ENCODE data around the gene C2orf15. TPM values are rescaled to one million over a fixed set of nuclear protein-coding genes. Genes with fewer than 3 reads are reported as not detected.

The C2orf15 gene, protein sequence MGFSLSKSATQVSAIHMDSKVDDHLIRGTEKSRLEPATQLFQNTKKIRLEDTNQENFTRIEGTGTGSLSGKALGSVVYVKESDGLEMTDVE
- total RNA-seq (ENCODE audit: low replicate concordance) = 5.6 and 8.2 TPM in 2 replicates
- long read RNA-seq, transcript C2orf15-201 (4 exons, 1,667 nt) = major isoform, 34 of 42 reads
- long read RNA-seq, partial matches to known transcripts = 0 of 42 reads
- long read RNA-seq, other reads (novel, unspliced or antisense) = 5 of 42 reads

GRCh38 chr2:99141110-99142108, at the start of gene C2orf15:
Gene C2orf15 (plus strand): TSS chr2:99141707. CDS start chr2:99150559, 8,852 bp downstream.
- TF ChIP-seq CTCF (conservative IDR thresholded peaks at IDR 0.05) = no peak
- peak within 1 kb of the TSS; percentile 95 for H3K27ac Mint-ChIP-seq
- H3K27me3 Mint-ChIP-seq = no peaks in the 10 kb centered on the region
- peak; percentile 97 for DNase-seq (ENCODE audit: extremely low spot score, unreplicated experiment)
- peaks cover 4% of the 10 kb centered on the region for H3K9me3 Mint-ChIP-seq
- H3K4me1 Mint-ChIP-seq (ENCODE audit: unreplicated experiment) = no peaks in the 10 kb centered on the region
- H3K4me3 Mint-ChIP-seq = peak within 1 kb of the TSS; percentile 99
- peaks cover 8% of the 10 kb centered on the region for H3K36me3 Mint-ChIP-seq

- Mint-ChIP-seq H3K27ac (no peak overlapping the region), H3K27me3 (no peaks in the 10 kb centered on the region), H3K9me3 (peaks cover 5% of the 10 kb centered on the region), H3K36me3 (no peaks in the 10 kb centered on the region), H3K4me1 (ENCODE audit: unreplicated experiment) (no peaks in the 10 kb centered on the region), H3K4me3 (no peak overlapping the region)
- DNase-seq (ENCODE audit: extremely low spot score, unreplicated experiment) = no peak
- TF ChIP-seq CTCF (conservative IDR thresholded peaks at IDR 0.05) = no peak
Measured at GRCh38 chr2:99096728-99097127, 44.8 kb upstream of the C2orf15 start.

DNA sequence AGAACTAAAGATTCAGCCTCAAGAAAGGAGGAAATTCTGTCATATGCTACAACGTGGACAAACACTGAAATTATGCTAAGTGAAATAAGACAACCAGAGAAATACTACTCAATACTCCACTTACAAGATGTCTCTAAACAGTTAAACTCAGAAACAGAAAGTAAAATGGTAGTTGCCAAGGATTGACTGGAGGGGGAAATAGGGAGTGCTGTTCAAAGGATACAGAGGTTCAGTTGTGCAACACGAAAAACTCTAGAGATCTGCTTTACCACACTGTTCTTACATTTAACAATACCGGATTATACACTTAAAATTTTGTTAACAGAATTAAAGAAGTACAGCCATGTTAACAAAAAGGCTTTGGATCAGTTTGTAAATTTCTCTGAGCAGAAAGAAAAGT, 39.8 kb upstream of the C2orf15 start:
- no peaks in the 10 kb centered on the region for H3K9me3 Mint-ChIP-seq
- H3K4me1 Mint-ChIP-seq (ENCODE audit: unreplicated experiment) = no peaks in the 10 kb centered on the region
- no peaks in the 10 kb centered on the region for H3K36me3 Mint-ChIP-seq
- no peak for DNase-seq (ENCODE audit: extremely low spot score, unreplicated experiment)
- no peak overlapping the region for H3K4me3 Mint-ChIP-seq
- no peak for TF ChIP-seq CTCF (conservative IDR thresholded peaks at IDR 0.05)
- H3K27me3 Mint-ChIP-seq = no peaks in the 10 kb centered on the region
- H3K27ac Mint-ChIP-seq = no peak overlapping the region

- no peaks in the 10 kb centered on the region for H3K27me3 Mint-ChIP-seq
- no peak for TF ChIP-seq CTCF (conservative IDR thresholded peaks at IDR 0.05)
- no peak overlapping the region for H3K4me3 Mint-ChIP-seq
- H3K4me1 Mint-ChIP-seq (ENCODE audit: unreplicated experiment) = no peaks in the 10 kb centered on the region
- DNase-seq (ENCODE audit: extremely low spot score, unreplicated experiment) = no peak
- H3K36me3 Mint-ChIP-seq = no peaks in the 10 kb centered on the region
- H3K27ac Mint-ChIP-seq = no peak overlapping the region
- H3K9me3 Mint-ChIP-seq = no peaks in the 10 kb centered on the region
Measured at GRCh38 chr2:99104006-99104405, 37.5 kb upstream of the C2orf15 start.

DNA sequence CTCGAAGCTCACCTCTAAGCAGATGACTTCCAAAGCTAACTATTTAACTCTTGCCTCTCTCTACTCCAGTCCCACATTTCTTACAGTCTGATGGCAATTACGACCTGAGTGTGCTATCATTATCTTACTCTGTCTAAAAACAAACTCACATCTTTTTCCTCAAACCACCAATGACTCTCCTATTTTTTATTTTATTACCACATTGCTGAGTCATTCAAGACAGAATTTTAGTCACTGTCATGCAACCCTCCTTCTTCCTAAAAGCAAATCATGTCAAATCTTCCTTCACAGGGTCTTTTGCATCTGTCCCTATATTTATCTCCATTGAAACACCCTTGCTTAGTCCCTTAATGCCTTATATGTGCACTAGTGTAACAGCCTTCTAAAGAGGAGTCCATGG, 34.6 kb upstream of the C2orf15 start:
- no peaks in the 10 kb centered on the region for H3K36me3 Mint-ChIP-seq
- no peaks in the 10 kb centered on the region for H3K4me1 Mint-ChIP-seq (ENCODE audit: unreplicated experiment)

More for the DNA sequence above, 34.6 kb upstream of the C2orf15 start:
- no peak overlapping the region for H3K27ac Mint-ChIP-seq
- no peak for TF ChIP-seq CTCF (conservative IDR thresholded peaks at IDR 0.05)
- H3K27me3 Mint-ChIP-seq = no peaks in the 10 kb centered on the region
- DNase-seq (ENCODE audit: extremely low spot score, unreplicated experiment) = no peak
- no peak overlapping the region for H3K4me3 Mint-ChIP-seq
- H3K9me3 Mint-ChIP-seq = no peaks in the 10 kb centered on the region
